GM19324 (cell line): ENCODE data around the gene TMEM131.

Experiments
- ATAC-seq: cut with Tn5 transposase; IDR thresholded peaks from one replicate; pipeline ENCODE4 v1.9.1; 2021; ENCODE audit warnings: mild to moderate bottlenecking, moderate library complexity; ENCODE audit not compliant: unreplicated experiment, low FRiP score

Gene TMEM131

DNA sequence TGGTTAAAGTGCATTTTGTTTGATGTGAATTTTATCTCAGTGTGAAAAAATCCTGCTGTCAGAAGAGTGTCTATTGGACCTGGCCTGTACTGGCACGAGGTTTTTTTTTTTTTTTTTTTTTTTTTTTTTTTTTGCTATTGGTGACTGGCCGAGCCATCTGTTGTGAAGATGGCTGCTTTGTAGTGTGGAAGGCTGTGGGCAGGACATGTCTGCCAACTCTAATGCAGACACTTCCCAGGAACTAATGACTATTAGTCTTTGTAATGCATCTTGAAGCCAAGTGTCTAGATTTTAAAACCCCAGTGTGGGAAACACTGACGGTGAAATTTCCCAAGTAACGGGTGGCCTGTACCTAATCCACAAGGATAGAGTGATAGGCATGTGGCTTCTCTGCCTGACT is 248.0 kb downstream of the TMEM131 start:
- no peak for ATAC-seq

DNA sequence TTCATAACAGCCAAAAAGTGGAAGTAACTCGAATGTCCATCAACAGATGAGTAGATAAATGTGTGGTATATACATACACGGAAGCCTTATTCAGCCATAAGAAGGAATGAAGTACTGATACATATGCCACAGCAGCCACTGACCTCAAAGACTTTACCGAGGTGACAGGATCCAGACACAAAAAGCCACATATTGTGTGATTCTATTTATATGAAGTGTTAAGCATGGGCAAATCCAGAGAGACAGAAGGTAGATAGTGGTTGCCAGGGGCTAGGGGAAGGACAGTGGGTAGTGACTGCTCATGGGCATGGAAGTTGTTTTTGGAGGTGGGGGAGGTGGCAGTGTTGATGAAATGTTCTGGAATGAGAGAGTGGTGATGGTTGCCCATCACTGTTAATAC is 248.5 kb downstream of the TMEM131 start:
- no peak for ATAC-seq

DNA sequence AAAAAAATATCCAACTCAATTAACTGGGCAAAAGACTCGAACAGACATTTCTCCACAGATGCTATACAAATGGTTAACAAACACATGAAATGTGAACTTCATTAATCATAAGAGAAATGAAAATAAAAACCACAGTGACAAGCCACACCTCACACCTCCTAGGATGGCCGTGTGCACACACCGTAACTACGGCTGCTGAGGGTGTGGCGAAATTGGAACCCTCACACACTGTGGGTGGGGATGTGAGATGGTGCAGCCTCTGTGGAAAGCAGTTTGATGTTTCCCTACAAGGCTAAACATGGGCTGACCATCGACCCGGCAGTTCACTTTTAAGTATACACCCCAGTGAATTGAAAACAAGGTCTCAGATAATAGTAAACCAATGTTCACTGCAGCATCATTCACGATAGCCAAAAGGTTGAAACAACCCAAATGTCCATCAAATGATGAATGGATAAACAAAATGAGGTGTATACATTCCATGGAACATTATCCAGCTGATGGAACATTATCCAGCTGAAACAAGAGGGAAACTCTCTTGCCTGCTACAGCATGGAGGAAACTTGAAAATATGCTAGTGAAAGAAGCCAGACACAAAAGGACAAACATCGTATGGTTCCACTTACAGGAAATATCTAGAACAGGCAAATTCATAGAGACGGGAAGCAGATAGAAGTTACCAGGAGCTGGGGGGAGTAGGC is 250.1 kb downstream of the TMEM131 start:
- ATAC-seq = no peak

DNA sequence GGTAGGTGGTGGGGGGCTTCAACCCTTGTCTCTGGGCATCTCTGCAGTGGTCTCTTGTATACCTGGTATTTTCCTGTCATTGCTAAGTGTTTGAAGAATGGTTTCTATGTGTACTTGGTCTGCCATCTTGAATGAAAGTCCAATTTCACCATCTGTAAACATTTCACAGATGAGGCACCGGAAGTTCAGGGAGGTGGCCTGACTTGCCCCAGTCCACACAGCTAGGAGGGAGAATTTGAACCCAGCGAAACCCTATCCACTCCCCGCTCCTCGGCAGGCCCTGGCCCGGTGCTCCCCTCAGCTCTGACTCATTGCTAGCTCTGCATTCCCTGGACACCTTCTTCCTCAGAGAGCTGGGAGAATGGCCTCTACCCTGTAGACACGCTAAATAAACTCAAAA is 251.8 kb downstream of the TMEM131 start:
- no peak for ATAC-seq

DNA sequence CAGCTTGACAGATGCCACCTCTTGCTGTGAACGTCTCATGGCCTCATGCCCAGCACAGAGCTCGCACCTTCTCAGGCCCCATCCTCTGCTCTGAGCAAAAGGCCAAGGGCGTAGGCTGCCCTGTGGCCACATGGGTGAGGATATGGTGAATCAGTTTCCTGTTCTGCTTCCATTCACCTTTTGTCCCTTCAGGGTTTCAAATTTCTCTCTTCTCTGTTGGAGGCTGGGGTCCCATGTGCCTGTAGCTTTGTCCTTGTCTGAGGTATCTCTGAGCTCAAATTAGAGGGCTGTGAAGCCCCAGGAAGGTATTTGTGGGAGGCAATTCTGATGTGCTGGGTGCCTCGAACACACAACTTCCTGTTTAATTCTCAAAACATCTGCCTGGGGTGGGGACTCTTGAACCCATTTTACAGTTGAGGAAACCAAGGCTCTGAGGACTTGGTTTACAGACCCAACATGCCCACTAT is 253.3 kb downstream of the TMEM131 start:
- no peak for ATAC-seq

DNA sequence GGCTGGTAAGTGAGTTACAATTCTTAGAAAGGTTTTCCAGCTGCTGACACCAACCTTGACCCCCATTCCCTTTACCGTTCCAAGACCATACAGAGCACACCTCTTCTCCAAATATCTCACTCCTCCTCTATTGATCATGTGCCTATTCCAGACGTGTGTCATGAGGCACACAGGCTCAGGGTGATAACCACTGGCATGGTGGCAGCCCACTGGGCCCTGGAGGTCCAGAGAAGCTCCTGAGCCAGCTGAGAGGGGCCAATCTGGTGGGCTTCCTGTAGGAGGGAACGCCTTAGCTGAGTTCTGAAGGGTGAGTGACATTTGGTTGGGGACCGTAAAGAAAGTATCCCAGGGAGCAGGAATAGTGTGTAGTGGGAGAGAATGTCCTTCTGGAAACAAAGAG is 254.1 kb downstream of the TMEM131 start:
- no peak for ATAC-seq

DNA sequence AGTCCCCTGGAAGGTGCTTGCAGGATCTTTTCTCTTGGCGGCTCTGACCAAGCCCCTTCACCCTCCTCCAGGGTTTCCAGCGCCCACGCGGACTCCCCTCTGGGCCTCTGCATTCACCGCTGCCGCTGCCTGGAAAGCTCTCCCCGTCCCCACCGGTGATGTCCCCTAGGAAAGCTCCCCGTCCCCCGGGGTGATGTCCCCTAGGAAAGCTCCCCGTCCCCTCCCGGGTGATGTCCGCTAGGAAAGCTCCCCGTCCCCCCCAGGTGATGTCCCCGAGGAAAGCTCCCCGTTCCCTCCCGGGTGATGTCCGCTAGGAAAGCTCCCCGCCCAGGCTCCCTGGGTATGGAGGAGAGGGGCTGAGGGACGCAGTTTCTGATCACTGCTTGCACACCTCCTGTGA is 254.5 kb downstream of the TMEM131 start:
- ATAC-seq = no peak

DNA sequence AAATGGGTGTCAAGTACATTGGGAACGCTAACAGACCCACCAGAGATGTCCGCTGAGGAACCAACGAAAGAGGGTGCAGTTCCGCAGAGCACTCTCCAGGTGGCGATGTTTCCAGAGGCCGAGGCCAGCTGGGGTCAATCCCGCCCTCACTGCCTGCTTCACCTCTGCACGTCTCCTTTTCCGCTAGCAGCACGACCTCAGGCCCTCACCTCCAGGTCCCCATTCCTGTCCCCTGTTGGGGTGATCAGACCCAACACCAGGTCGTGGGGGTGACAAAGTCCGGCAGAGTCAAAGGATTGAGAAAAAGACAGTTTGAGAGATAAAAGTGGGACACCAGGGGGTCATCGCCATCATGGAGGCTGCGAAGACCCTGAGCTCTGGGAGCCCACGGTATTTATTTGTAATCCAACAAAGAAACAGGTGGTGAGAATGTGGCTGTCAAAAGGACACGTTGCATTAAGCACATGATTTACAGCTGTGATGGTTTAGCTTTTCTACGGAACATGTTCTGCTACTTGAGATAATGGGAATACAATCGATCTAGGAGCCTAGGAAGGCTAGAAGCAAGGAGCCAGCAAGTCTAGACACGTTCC is 255.1 kb downstream of the TMEM131 start:
- no peak for ATAC-seq

DNA sequence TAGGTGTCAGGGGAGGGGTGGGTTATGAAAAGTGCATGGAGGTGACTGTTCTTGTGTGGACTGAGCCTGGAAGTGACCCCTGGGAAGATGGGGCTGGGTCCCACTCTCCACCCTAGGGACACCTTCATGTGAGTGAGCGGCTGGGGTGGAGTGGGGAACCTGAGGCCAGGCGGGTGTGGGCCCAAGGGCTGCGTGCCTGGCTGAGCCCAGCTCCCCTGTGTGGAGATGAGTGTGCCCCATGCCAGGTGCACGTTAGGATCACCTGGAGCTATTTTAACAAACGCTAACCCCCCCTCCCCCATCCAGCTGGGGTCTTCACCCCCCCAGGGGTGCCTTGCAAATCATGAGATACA is 255.9 kb downstream of the TMEM131 start:
- no peak for ATAC-seq

DNA sequence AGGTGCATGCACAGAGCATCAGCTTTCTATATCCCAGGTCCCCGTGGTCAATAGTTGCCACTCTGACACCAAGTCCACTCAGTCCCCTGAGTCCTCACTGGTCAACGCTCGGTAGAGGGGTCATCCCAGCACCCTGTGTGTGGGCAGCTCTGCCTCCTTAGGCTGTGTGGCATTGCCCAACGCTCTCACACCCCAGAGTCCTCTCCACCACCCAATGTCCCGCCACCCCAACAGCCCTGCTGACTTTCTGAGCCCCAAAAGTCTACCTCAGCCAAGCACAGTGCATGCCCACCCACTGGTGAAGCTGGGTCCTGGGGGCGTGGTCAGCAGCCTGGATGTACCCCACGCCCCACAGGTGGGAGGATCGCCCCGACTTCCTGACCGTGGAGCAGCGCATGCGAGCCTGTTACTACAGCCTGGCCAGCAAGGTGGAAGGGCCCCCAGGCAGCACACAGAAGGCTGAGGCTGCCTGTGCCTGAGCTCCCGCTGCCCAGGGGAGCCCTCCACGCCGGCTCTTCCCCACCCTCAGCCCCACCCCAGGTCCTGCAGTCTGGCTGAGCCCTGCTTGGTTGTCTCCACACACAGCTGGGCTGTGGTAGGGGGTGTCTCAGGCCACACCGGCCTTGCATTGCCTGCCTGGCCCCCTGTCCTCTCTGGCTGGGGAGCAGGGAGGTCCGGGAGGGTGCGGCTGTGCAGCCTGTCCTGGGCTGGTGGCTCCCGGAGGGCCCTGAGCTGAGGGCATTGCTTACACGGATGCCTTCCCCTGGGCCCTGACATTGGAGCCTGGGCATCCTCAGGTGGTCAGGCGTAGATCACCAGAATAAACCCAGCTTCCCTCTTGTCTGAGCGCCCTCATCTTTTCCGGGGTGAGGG is 256.5 kb downstream of the TMEM131 start:
- ATAC-seq = no peak

DNA sequence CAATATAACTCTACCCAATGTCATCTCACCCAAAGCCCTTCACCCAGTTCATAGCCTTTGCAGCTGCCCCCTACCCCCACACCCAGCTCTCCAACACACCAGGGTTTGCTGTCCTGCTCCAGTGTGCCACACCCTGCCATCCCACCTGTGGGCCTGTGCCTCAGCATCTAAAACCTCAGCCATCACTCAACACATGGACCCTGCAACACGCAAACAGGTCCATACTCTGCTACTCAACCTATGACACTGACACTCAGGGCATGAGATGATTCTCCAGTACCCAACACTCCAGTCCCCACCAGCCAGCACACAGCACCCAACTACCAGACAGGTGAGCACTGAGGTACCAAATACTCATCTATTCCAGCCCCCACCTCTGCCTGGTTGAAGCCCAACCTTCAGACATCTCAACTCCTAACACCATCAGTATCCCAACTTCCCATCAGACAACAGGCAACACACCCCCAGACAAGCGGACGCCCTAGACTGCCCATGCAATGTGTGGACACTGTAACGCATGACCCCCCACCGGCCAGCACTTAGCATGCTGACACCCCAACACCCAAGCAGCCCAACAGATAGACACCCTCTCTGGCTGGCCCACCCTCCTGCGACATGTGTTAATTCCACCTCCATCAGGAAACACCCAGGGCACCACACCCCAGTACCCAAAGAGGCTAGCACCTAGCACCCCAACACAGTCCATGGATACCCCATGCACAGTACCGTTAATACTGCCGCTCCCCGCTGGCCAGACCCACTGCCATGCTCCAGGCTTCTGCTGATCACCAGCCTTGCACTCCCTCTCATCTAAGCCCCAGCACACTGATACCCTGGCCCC is 257.3 kb downstream of the TMEM131 start:
- ATAC-seq = no peak

DNA sequence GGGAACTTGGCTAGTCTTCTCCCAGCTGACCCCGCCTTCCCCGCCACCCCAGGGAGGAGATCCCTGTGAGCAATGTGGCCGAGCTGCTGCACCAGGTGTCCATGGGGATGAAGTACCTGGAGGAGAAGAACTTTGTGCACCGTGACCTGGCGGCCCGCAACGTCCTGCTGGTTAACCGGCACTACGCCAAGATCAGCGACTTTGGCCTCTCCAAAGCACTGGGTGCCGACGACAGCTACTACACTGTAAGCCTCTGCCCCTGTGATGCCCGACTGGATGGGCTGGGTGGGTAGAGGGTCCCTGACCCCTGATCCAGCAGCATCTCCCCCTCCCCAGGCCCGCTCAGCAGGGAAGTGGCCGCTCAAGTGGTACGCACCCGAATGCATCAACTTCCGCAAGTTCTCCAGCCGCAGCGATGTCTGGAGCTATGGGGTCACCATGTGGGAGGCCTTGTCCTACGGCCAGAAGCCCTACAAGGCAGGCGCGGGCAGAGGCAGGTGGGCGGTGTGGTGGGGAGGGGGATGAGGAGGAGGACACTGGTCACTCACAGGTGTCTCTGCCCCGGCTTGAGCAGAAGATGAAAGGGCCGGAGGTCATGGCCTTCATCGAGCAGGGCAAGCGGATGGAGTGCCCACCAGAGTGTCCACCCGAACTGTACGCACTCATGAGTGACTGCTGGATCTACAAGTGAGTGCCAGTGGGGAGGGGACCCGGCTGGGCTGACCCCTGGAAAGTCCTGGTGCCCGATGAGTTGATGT is 258.1 kb downstream of the TMEM131 start:
- ATAC-seq = no peak

DNA sequence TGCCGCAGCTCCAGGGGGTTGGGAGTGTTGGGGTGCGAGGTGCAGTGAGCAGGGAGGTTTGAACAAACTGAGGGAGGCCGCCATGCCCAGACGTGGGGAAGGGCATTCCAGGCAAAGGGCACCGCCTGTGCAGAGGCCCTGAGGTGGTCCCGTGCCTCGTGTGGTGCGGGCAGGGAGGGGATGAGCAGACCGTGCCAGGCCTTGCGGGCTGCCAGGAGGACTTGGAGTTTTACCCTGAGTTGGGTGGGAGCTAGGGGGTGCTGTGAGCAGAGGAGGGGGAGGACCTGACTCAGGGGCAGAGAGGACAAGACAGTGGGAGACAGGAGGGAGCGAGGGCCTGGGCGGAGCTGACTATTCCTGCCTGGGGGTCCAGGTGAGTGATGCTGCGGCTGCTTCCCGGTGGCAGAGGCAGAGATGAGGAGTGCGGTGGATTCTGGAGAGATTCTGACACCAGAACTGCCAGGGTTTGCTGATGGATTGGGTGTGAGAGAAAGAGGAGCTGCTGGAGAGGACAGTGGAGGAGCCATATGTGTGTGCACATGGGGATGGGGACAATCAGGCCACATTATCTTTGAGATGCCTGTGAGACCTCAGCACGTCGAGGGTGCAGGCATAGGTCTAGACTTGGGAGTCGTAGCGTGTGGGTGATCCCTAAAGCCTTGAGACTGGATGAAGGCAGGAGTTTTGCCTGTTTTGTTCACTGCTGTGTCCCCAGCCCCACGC is 259.0 kb downstream of the TMEM131 start:
- ATAC-seq = no peak

DNA sequence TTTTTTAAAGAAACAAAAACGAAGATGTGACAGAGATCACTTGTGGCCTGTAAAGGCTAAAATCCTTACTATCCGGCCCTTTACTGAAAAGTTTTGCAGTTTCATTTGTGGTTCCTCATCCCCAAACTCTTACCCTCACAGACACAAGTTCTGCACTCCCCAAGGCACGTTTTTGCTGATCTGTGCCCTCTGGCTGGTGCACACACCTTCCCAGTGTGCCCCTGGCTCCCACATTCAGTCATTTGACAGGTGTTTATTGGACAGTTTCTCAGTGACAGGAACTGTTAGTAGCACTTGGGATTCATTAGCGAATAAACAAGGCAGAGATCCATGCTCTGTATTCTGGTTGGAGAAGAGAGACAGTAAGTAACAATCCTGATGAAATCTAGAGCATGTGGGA is 259.6 kb downstream of the TMEM131 start:
- no peak for ATAC-seq

DNA sequence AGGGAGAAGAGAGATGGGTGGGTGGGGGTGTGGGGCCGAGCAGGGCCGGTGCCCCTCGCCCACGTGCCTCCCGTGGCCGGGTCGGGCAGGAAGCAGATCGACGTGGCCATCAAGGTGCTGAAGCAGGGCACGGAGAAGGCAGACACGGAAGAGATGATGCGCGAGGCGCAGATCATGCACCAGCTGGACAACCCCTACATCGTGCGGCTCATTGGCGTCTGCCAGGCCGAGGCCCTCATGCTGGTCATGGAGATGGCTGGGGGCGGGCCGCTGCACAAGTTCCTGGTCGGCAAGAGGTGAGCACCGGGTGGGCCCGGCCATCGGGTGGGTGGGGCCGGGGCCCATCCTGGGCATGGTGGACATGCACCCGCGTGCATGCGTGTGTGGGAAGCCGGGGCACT is 260.6 kb downstream of the TMEM131 start:
- ATAC-seq = no peak

DNA sequence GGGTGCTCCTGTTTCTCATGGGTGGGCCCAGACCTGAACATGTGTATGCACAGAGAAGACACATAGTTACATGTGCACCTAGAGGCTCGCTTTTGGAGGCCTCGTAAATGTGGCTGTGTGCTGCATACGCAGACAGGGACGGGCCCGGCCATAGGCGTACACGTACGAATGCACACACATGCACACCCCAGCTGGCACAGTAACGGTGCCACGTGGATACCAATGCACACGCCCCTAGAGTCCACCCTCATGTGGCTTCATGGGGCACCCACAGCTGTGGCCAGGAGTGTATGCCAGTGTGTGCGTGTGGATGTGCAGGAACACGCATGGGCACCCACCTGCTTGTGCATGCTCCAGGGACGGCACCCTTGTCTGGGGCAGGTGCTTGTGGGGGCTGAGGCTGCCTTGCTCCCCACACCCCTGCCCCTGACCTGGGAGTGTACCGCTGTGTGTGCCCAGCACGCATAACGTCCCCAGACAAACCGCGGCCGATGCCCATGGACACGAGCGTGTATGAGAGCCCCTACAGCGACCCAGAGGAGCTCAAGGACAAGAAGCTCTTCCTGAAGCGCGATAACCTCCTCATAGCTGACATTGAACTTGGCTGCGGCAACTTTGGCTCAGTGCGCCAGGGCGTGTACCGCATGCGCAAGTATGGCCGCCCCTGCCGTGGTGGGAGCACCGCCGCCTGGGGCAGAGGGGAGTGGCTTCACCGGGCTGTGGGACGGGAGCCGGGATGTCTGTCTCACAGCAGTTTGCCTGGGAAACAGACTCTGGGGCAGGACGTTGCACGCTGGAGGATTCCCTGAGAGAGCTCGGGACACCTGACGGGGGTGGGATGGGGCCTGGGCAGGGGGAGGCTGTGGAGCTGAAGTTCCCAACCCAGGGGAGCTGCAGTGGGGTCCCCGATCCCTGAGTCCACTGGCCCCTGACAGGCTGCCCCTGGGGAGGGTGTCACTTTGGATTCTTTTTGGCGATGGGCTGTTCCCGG is 261.4 kb downstream of the TMEM131 start:
- no peak for ATAC-seq

DNA sequence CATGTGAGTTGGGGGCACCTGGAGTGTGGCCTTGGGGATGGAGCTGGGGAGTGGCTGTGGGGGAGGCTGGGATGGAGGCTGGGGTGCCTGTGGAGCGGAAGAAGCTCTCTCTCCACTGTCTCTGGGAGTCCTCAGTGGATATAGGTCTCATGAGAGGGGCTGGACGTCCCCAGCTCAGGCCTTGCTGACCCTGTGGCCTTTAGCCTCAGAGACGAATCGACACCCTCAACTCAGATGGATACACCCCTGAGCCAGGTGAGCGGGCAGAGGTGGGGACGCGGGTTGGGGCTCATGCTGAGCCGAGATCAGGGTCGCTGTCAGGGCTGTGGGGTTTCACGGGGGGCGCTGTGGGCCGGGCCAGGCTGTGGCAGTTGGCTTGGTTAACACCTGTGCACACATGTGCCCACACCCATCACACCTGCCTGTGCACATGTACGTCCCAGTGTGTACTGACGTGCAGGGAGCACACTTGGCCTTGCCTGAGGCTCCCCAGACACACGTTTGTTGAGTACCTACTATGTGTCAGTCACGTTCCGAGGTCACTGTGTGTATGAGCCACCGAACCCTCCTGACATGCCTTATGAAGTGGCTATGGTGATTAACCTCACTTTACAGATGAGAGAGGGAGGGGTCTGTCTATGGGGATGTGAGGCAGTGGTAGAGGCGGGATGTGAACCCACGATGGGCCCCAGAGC is 262.3 kb downstream of the TMEM131 start:
- no peak for ATAC-seq
